Stimulated activated CD8-positive, alpha-beta memory T cell treated with anti-CD3 and anti-CD28 coated beads, Interleukin-12 subunit alpha, Interleukin-12 subunit beta, amount 100 ng/mL, for 24 hours (primary cell): ENCODE data around the gene WDR55.
A peak's percentile ranks its signal among the peaks of the same experiment; 100 is the strongest.
"Not testable (repeated sequence)": the region's sequence is repeated elsewhere in the genome, so short reads cannot be mapped to it uniquely, and the experiment has no call there.

Experiments
- DNase-seq: peaks from one replicate; pipeline ENCODE4 v3.0.0-alpha.2; 2020; ENCODE audit errors: extremely low read depth

WDR55 gene, protein sequence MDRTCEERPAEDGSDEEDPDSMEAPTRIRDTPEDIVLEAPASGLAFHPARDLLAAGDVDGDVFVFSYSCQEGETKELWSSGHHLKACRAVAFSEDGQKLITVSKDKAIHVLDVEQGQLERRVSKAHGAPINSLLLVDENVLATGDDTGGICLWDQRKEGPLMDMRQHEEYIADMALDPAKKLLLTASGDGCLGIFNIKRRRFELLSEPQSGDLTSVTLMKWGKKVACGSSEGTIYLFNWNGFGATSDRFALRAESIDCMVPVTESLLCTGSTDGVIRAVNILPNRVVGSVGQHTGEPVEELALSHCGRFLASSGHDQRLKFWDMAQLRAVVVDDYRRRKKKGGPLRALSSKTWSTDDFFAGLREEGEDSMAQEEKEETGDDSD

DNA sequence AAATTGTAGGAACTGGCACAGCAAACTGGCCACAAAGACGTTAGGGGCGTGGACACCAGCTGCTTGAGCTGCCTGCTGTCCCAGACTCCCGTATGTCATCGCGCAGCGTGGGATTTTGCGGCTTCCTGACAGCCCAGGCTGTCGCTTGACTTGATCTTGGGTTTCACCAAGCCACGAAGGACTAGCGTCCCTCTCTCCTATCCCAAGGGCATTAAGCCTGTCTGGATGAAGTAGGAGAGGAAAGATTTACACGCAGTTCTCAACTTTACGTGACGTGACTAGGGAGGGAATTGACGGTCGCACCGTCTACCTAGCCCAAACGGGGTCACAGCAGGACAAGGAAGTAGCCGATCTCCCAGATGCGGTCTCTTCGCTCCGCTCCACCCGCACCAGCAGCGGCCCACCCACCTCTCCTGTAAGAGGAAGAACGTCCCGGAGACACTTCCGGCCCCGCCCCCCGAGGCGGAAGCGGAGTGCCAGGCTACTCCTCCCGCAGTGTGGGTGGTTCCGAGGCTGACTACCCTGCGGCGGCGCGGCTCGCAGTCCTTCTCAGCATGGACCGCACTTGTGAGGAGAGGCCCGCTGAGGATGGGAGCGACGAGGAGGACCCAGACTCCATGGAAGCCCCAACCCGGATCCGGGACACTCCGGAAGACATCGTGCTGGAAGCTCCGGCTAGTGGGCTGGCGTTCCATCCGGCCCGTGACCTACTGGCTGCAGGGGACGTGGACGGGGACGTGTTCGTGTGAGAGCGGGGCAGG lies at the start of gene WDR55:
TSS of gene WDR55 (plus strand) at position 546 of the 761 bp plus-strand sequence. CDS start at position 555, 9 bp downstream.
- peak; percentile 94 for DNase-seq

DNA sequence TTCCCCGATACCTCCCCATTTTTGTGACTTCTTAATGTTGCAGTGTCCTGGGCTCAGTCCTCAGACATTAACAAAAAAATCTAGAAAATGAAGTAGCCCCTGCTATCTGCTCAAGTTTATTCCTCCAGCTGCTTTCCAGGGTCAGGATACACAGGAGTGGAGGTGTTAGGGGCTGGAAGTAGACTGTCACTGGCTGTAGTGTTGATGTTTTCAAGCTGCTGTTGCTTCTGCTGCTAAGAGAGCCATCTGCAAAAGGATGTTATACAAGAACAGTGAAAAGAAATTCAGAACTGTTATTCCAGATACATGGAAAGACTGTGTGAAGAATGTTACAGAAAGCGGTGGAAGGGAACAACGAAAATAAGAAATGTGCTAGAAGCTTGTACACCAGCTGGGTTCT lies 42.4 kb upstream of the WDR55 start:
- no peak for DNase-seq

DNA sequence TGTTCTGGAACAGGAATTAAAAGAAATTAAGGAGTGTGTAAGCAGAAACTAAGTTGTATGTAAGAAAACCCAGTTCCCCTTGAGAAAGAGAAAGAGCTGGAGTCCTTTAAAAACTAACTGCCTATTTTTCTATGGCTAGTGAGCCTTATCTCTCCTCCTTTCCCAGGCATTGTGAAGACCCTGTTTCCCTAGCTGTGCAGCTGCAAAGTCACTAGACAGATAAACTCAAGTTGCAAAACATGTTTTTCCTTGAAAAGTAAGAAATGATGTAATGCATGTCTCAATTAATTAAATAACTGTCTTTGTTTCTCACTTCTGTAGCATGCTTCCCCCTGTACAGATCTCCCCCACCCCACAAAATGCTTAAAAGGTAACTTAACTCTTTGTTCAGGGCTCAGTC lies 41.6 kb upstream of the WDR55 start:
- DNase-seq, result not testable (repeated sequence)

DNA sequence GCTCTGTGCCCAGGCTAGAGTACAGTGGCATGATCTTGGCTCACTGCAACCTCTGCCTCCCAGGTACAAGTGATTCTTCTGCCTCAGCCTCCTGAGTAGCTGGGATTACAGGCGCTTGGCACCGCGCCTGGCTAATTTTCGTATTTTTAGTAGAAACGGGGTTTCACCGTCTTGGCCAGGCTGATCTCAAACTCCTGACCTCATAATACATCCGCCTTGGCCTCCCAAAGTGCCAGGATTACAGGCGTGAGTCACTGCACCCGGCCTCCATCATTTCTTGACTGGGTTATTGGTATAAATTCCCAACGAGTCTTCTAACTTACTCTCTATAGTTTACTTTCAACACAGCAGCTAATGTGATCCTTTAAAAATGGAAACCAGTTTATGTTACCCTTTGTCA lies 39.8 kb upstream of the WDR55 start:
- DNase-seq, result not testable (repeated sequence)

DNA sequence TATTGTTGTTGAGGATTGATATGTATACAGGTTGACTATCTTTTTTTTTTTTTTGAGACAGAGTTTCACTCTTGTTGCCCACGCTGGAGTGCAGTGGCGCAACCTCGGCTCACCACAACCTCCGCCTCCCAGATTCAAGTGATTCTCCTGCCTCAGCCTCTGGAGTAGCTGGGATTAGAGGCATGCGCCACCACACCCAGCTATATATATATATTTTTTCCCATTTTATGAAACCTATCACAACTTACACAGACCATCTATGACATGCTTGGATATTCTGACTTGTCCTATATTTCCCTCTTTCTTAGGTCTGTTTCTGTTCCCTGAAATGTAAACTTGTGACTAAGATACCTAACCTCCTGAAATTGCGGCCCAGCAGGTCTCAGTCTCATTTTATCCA lies 36.7 kb upstream of the WDR55 start:
- no peak for DNase-seq

DNA sequence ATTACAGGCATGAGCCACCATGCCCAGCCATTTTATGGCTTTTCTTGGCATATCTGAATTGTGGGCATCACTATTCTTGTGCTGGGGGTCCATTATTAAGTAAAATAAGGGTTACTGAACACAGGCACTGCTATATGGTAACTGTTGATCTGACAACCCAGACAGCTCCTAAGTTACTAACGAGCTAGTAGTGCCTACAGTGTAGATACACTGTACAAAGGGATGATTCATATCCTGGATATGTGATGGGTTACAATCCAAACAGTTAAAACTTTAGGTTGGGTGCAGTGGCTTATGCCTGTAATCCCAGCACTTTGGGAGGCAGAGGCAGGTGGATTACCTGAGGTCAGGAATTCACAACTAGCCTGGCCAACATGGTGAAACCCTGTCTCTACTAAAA lies 36.0 kb upstream of the WDR55 start:
- DNase-seq, result no peak

DNA sequence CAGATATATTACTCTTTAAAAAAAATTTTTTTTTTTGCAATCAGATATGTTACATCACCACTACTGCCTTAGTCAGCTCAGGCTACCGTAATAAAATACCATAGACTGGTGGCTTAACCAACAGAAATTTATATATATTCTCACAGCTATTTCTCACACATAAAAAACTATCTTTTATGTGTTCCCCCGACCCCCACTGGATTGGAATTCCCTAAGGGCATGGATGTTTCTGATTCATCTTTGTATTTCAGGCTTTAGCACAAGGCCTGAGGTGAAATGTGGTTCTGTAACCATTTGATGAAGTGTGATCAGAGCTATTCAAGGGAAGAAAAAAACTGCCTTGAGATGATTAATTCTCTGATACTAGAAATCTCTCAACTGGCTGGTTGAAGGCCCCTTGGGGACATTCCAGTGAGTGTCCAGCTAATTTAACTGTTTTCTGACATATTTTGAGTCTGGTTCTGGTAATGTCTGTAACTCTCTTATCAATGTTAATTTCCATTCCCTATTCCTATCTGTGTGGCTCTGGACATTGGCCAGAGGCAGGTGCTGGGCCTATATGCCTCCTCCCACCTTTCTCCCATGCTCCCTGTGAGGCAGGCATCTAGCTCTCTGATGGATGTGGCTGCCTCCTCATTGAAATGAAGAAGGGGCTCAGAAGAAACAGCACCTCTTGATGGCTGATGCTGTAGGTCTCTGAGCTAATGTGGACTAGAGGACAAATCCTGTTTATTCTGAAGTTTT lies 34.2 kb upstream of the WDR55 start:
- DNase-seq, result no peak

DNA sequence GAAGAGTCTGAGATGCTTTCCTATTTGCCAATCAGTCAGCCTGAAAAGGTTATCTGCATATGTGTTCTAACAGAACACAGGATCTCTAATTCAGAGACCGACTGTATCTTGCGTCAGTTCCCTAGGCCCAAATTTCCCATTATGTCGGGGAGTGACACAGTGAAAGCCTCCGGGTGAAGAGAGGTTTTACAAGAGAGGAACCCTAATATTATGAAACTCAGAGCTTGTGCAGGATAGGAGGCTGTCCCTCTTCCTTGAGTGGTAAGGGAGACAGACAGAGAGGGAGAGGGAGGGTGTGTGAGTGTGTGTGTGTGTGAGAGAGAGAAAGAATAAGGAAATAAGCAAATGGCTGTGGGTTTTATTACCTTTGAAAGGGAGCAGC lies 33.7 kb upstream of the WDR55 start:
- no peak for DNase-seq

DNA sequence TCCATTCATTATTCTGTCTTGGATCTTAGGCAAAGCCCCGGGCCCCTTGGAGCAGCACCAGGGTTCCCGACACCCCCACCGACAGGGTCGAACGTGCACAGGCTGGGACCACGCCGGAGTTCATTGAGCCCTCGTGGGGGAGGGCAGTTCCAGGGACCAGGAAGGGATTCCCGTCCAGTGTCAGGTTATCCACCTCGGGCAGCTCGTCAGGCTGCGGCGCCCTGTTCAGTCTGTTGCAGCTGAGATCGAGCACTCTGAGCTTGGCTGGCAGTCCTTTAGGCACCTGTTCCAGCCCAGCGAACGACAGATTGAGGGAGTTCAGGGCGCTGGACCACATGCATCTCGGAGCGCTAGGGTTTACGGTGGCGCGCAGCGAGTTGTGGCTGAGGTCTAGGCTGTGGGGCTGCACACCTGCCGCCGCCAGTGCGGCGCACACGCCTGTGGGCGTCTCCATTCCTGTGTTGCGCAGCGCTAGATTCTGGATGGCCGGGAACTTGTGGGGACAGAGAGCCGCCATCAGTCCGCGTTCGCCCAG lies 32.8 kb upstream of the WDR55 start:
- no peak for DNase-seq

DNA sequence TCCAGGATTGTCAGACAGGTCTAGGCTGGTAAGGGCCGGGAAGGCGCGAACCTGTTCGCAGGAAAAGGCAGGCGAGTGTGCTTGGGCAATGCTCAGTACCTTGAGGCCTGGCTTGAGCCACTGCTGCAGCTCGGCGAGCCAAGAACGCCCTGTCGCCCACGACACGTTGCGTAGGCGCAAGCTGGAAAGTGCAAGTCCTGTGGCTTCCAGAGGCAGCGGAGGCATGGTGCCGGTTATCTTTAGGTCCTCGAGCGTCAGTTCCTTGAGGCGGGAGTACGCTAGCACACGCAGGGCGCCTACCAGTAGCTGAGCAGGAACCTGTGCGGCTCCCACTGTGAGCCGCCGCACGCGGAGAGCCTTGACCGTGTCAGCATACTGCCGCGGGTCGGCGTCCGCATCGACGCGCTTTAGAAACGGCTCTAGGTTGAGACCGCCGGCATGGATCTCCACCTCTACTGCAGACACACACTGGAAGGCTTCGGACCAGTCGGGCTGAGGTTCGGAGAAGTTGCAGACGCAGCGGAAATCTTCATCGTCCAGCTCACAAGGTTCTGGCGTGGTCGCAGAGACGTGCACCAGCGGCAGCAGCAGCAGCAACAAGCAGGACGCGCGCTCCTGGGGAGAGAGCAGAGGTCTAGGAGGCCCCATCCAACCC lies 32.2 kb upstream of the WDR55 start:
- DNase-seq, result no peak

DNA sequence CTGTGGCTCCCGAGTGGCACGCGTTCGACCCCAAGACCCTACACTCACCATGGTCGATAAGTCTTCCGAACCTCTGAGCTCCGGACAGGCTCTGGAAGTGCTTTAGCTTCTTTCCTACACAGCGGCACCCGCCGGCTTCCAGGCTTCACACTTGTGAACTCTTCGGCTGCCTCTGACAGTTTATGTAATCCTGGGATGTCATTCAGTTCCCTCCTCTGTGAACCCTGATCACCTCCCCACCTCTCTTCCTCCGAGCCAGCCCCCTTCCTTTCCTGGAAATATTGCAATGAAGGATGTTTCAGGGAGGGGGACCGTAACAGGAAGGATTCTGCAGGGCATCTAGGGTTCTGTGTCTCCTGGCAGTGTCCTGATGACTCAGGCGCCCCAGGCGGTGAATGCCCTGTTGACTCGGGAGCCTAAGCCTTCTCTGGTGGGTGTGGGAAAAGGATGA lies 31.7 kb upstream of the WDR55 start, which contains the start of gene CD14:
TSS of gene CD14 (minus strand) at position 155 of the 451 bp plus-strand sequence. CDS start at position 51, 104 bp downstream.
- DNase-seq, result no peak

DNA sequence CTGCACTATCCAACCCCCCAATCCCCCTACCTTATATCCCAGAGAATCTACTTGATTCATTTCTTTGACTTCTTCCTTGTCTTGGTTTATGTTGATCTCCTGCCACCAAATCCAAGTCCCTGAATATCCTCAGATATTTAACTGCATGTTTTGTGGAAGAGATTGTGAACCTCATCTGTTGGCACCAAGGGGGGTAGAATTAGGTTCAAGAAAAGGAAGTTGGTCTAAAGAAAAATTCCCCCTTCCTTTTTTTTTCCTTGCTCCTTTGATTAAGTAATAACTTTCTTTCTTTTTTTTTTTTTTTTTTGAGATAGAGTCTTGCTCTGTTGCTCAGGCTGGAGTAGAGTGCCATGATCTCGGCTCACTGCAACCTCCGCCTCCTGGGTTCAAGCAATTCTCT lies 31.2 kb upstream of the WDR55 start:
- DNase-seq, result no peak

DNA sequence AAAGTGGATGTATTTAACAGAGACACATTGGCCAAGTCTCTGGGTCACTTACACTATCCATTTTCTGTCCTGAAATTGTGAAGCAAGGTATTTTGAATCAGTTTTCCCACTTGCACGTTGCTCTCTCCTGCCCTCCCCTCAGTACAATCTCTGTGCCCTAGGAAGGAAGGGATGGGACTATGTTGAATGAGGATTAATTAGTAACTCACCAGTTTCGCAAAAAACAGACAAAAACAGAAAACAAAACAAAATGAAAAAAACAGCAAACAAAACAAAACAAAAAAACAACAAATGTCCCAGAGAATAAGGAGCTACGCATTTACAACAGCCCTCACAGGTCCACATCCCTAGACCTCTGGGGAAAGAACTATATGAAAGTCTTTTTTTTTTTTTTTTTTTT lies 30.6 kb upstream of the WDR55 start:
- no peak for DNase-seq

DNA sequence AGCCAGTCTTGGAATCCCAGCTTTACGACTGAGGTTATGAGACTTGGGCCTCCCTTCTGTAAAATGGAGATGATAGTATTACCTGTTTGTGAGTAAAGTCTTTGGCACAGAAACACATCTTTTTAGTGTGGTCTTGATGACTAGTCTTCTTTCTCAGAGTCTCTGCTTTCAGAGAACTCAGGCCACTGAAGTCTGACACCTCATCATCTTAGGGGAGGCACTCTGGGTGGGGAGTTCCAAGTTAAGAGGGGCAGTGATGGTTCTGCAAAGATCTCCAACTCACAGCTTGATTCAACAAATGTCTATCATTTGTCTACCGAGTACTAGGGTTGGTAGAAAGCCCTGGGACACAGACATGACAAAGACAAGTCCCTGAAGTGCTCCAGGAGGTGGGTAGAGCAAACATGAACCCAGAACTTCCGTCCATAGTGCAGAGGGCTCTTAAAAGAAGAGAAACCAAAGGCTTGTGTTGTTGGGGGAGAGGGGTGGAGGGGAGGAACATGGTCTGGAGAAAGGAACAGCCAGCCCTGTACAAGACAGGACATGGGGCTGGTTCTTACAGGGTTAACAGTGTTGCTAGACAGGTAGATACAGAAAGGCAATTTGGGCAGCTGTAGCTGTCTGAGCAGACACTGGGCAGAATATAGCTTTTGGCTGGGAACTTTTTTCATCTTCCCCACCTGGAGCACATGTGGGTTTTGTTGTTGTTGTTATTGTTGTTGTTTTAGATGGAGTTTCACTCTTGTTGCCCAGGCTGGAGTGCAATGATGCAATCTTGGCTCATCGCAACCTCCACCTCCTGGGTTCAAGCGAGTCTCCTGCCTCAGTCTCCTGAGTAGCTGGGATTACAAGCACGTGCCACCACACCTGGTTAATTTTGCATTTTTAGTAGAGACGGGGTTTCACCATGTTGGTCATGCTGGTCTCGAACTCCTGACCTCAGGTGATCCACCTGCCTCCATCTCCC lies 29.1 kb upstream of the WDR55 start:
- no peak for DNase-seq

DNA sequence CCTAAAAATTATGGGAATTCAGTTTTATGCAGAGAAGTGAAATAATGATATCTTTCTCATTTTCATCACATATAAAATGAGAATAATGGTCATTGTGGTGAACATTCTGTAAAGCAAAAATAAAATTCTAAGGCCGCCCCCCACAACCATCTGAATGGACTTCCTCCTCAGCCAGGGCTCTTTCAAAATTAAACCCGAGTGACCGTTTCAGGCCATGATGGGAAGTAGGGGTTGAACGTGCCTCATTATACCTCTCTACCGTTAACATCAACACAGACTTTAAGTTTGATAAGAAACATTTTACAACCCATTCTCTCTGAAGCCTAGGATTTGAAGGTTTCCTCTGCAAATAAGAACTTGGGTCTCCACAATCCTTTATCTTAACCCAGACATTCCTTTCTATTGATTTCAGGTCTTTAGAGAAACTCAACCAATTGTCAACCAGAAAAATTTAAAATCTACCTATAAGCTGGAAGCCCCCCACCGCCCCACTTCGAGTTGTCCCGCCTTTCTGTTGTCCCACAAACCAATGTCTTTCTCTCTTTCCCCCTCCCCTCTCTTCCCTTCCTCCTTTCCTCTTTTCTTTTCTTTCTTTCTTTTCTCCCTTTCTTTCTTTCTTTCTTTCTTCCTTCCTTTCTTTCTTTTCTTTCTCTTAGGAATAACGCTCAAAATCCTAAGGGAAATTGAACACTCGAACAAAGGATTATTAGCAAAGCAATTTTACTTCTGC lies 27.2 kb upstream of the WDR55 start:
- no peak for DNase-seq

DNA sequence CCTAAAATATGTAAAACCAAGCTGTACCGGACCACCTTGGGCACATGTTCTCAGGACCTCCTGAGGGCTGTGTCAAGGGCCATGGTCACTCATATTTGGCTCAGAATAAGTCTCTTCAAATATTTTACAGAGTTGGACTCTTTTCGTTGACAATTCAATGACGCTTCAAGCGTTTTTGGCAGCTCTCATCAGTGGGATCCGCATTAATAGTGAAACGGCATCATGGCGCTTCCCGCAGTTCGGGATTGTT lies 25.9 kb upstream of the WDR55 start:
- DNase-seq, result not testable (repeated sequence)

DNA sequence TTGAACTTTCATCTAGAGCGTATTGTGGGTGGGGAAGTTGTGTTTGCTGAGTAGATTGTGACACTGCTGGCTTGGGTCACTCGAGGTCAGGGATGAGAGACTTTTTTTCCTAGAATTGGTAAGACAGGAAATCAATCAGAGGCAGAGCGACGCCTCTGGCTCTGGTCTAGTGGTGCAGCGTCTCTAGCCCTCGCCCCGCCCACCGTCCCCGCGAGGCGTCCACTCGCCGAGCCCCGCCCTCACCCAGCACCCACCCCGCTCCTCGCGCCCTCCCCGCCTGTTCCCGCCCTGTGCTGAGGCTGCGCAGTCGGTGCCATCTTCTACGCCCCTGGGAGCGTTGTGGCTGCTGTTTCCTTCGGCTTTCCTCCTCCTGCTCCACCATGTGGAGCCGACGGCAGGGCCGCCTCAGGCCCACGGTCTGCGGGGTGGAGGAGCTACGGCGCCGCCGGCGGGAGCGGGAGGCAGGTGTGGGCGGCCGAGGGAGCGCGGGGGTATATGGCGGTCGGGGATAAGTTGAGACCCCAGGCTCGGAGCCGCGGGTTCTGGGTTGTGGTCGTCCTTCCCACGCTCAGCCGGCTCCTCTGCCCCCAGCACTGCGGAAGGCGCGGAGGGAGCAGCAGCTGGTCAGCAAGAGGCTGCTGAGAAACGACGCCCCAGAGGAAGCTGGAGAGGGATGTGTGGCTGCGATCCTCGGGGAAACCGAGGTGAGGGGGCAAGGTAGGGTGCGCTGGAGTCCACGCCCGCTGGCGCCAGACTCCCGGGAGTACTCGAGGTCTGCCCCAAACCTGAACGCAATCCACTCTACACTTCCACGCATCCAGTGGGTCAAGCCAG lies 25.3 kb upstream of the WDR55 start, which contains the start of gene TMCO6:
TSS of gene TMCO6 (plus strand) at position 304 of the 834 bp plus-strand sequence. CDS start at position 381, 77 bp downstream.
- peak; percentile 94 for DNase-seq

DNA sequence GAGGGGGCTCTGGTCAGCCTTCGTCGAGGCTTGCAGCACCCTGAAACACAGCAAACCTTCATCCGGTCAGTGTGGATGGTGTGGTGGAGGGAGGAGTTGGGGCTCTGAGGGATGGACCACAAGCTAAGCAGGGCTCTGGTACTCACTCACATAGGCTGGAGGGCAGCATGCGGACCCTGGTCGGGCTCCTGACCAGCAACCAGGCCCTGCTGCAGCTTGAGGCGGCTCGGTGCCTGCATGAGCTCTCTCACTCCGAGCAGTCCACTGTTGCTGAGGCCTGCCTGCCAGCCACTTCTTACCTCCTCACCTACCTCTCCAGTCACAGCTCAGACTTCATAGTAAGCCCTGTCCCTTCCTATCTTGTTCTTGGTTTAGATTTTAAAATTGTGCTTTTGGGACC lies 23.0 kb upstream of the WDR55 start:
- DNase-seq, result no peak

DNA sequence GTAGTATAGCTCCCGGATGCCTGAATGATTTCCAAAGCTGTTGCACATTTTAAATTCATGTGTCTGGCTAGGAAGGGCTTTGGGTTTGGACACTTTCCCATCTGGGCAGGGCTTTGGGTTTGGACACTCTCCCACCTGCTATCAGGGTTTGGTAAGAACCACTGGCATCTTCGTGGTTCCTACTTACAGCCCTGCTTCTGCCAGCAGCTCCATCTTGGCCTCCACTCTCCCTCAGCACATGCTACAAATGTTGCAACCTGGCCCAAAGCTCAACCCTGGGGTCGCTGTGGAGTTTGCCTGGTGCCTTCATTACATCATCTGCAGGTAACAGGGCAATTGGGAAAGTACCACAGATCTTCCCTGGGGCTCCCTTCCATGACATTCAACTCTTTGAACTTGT lies 22.0 kb upstream of the WDR55 start:
- DNase-seq, result no peak
